Measurements from ENCODE around the gene PITRM1. TPM values are rescaled to one million over a fixed set of nuclear protein-coding genes. Genes with fewer than 3 reads are reported as not detected.

Gene PITRM1
- total RNA-seq, 1 experiment from 2014 or later = 83.5 TPM

GRCh38 chr10:3142146-3142875 lies 30.3 kb downstream of the PITRM1 start:
- Histone ChIP-seq H3K36me3 (ENCODE audit: insufficient read depth, low read length, poor library complexity, severe bottlenecking) (peaks cover 83% of the 10 kb centered on the region), H3K27ac (ENCODE audit: low read depth, low read length, poor library complexity, severe bottlenecking) (no peak overlapping the region), H3K4me1 (ENCODE audit: insufficient read depth, low read length, poor library complexity, severe bottlenecking) (no peaks in the 10 kb centered on the region), H3K9me3 (ENCODE audit: low read depth, low read length, poor library complexity, severe bottlenecking) (no peaks in the 10 kb centered on the region), H3K4me3 (ENCODE audit: low read depth, low read length, poor library complexity, severe bottlenecking) (no peak overlapping the region), H3K27me3 (replicated peaks; ENCODE audit: insufficient read depth, low read depth, low read length, poor library complexity) (no peaks in the 10 kb centered on the region)
- TF ChIP-seq CTCF (conservative IDR thresholded peaks at IDR 0.05; ENCODE audit: low read depth, low read length) = no peak
- TF ChIP-seq EZH2 (IDR thresholded peaks at IDR 0.05; ENCODE audit: borderline replicate concordance, low read depth, low read length, poor library complexity, severe bottlenecking) = no peak
- ChIA-PET POLR2A (ENCODE audit: low non-redundant PET) (no interaction called here), CTCF (no interaction called here)
- intact Hi-C loops (cut with micrococcal nuclease; ENCODE audit: unreplicated experiment) = no loop called here
- DNase-seq (ENCODE audit: low spot score) = no peak
- BruUV-seq (replicated peaks) = no TSS peak

GRCh38 chr10:3141351-3142005 lies 31.1 kb downstream of the PITRM1 start:
- Histone ChIP-seq H3K27ac (ENCODE audit: low read depth, low read length, poor library complexity, severe bottlenecking) (no peak overlapping the region), H3K4me1 (ENCODE audit: insufficient read depth, low read length, poor library complexity, severe bottlenecking) (no peaks in the 10 kb centered on the region), H3K9me3 (ENCODE audit: low read depth, low read length, poor library complexity, severe bottlenecking) (no peaks in the 10 kb centered on the region), H3K4me3 (ENCODE audit: low read depth, low read length, poor library complexity, severe bottlenecking) (no peak overlapping the region), H3K36me3 (ENCODE audit: insufficient read depth, low read length, poor library complexity, severe bottlenecking) (peaks cover 83% of the 10 kb centered on the region), H3K27me3 (replicated peaks; ENCODE audit: insufficient read depth, low read depth, low read length, poor library complexity) (no peaks in the 10 kb centered on the region)
- CTCF ChIA-PET = no interaction called here
- TF ChIP-seq EZH2 (IDR thresholded peaks at IDR 0.05; ENCODE audit: borderline replicate concordance, low read depth, low read length, poor library complexity, severe bottlenecking) (no peak), CTCF (conservative IDR thresholded peaks at IDR 0.05; ENCODE audit: low read depth, low read length) (no peak)
- BruUV-seq (replicated peaks) = no TSS peak
- POLR2A ChIA-PET (ENCODE audit: low non-redundant PET) = no interaction called here
- intact Hi-C loops (cut with micrococcal nuclease; ENCODE audit: unreplicated experiment) = no loop called here
- no peak for DNase-seq (ENCODE audit: low spot score)

GRCh38 chr10:3140280-3140679 lies 32.3 kb downstream of the PITRM1 start:
- H3K4me1 ChIP-seq (ENCODE audit: insufficient read depth, low read length, poor library complexity, severe bottlenecking) = no peaks in the 10 kb centered on the region
- no peak for DNase-seq (ENCODE audit: low spot score)
- no TSS peak for BruUV-seq (replicated peaks)
- H3K4me3 ChIP-seq (ENCODE audit: low read depth, low read length, poor library complexity, severe bottlenecking) = no peak overlapping the region
- CTCF ChIA-PET = no interaction called here
- H3K27me3 ChIP-seq (replicated peaks; ENCODE audit: insufficient read depth, low read depth, low read length, poor library complexity) = no peaks in the 10 kb centered on the region
- TF ChIP-seq EZH2 (IDR thresholded peaks at IDR 0.05; ENCODE audit: borderline replicate concordance, low read depth, low read length, poor library complexity, severe bottlenecking) (no peak), CTCF (conservative IDR thresholded peaks at IDR 0.05; ENCODE audit: low read depth, low read length) (no peak)
- H3K27ac ChIP-seq (ENCODE audit: low read depth, low read length, poor library complexity, severe bottlenecking) = no peak overlapping the region
- H3K9me3 ChIP-seq (ENCODE audit: low read depth, low read length, poor library complexity, severe bottlenecking) = no peaks in the 10 kb centered on the region
- POLR2A ChIA-PET (ENCODE audit: low non-redundant PET) = no interaction called here
- intact Hi-C loops (cut with micrococcal nuclease; ENCODE audit: unreplicated experiment) = no loop called here
- H3K36me3 ChIP-seq (ENCODE audit: insufficient read depth, low read length, poor library complexity, severe bottlenecking) = peaks cover 88% of the 10 kb centered on the region
